Natural killer cell treated with Interleukin-12 subunit alpha and Interleukin-12 subunit beta and Interleukin-15 and Interleukin-18, amount 100 ng/mL, for 72 hours (primary cell): Measurements from ENCODE around the gene KCNT2. TPM values are rescaled to one million over a fixed set of nuclear protein-coding genes. Genes with fewer than 3 reads are reported as not detected.

Experiments
- ATAC-seq, 2 donors: fragments of 150-1000 bp; cut with Tn5 transposase in 1 of 2; sonication (Bioruptor Pico), chemical (Tn5 transposase) in 1 of 2; 2 replicates each; pipeline ENCODE4 v1.10.0; 2021
- DNase-seq: peaks from one replicate; pipeline ENCODE4 v3.0.0; 2022; ENCODE audit warnings: low spot score
- H3K27ac Mint-ChIP-seq, 2 donors: 1 replicate in 1 of 2; 2 replicates in 1 of 2; pipeline ENCODE4 v1.8.0; 2022; ENCODE audit warnings: mixed read lengths in 2 of 2, mild to moderate bottlenecking in 1 of 2, moderate library complexity in 1 of 2
- H3K27me3 Mint-ChIP-seq, 2 donors: 1 replicate in 1 of 2; 2 replicates in 1 of 2; pipeline ENCODE4 v1.8.0; 2022; ENCODE audit warnings: mixed read lengths in 2 of 2
- H3K36me3 Mint-ChIP-seq: one replicate; pipeline ENCODE4 v1.8.0; 2022; ENCODE audit warnings: mixed read lengths
- H3K4me1 Mint-ChIP-seq, 2 donors: 1 replicate in 1 of 2; 2 replicates in 1 of 2; pipeline ENCODE4 v1.8.0; 2022; ENCODE audit warnings: low read depth in 2 of 2, mixed read lengths in 2 of 2, mild to moderate bottlenecking in 1 of 2
- H3K4me3 Mint-ChIP-seq: one replicate; pipeline ENCODE4 v1.8.0; 2022; ENCODE audit warnings: mixed read lengths
- H3K9me3 Mint-ChIP-seq: 2 replicates; pipeline ENCODE4 v1.8.0; 2022; ENCODE audit warnings: mixed read lengths
- total RNA-seq, 2 donors: library from RNA; stranded (reverse); gene quantifications; one replicate each; pipeline ENCODE4 v1.2.3, GENCODE V29; 2022

The KCNT2 gene
- total RNA-seq, 2 donors from 2014 or later = not detected

- H3K9me3 Mint-ChIP-seq = peaks cover 2% of the 10 kb centered on the region
- H3K36me3 Mint-ChIP-seq = no peaks in the 10 kb centered on the region
- H3K4me3 Mint-ChIP-seq = no peak overlapping the region
- DNase-seq (no peak), ATAC-seq (no peak)
- H3K27me3 Mint-ChIP-seq = no peaks in the 10 kb centered on the region
- H3K4me1 Mint-ChIP-seq = no peaks in the 10 kb centered on the region
- H3K27ac Mint-ChIP-seq = no peak overlapping the region
Observed at GRCh38 chr1:196403803-196404690, 204.2 kb downstream of the KCNT2 start.

DNA sequence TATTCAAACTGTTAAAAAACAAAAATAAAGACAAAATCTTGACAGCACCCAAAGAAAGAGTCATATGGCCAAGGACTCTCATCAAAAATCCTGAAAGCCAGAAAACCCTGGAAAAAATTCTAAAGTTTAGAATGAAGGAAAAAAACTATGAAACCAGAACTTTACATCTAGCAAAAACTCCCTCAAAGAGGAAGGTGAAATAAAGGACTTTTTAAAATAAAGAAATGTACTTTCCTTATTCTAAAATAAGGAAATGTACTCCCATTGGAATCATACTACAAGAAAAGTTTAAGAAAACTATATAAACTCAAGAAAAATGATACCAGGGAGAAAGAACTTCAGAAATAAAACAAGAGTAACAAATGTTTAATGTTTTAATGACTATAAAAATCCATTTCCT, 206.3 kb downstream of the KCNT2 start:
- no peak for ATAC-seq
- H3K36me3 Mint-ChIP-seq = no peaks in the 10 kb centered on the region
- no peak for DNase-seq
- H3K4me1 Mint-ChIP-seq = no peaks in the 10 kb centered on the region
- H3K9me3 Mint-ChIP-seq = no peaks in the 10 kb centered on the region
- H3K27me3 Mint-ChIP-seq = no peaks in the 10 kb centered on the region
- H3K4me3 Mint-ChIP-seq = no peak overlapping the region
- H3K27ac Mint-ChIP-seq = no peak overlapping the region

GRCh38 chr1:196401452-196401833, 206.8 kb downstream of the KCNT2 start:
- H3K4me3 Mint-ChIP-seq = no peak overlapping the region
- H3K36me3 Mint-ChIP-seq = no peaks in the 10 kb centered on the region
- DNase-seq (no peak), ATAC-seq (no peak)
- H3K27me3 Mint-ChIP-seq = no peaks in the 10 kb centered on the region
- no peak overlapping the region for H3K27ac Mint-ChIP-seq
- H3K4me1 Mint-ChIP-seq = no peaks in the 10 kb centered on the region
- H3K9me3 Mint-ChIP-seq = no peaks in the 10 kb centered on the region

GRCh38 chr1:196400478-196401451, 207.5 kb downstream of the KCNT2 start:
- no peaks in the 10 kb centered on the region for H3K27me3 Mint-ChIP-seq
- H3K36me3 Mint-ChIP-seq = no peaks in the 10 kb centered on the region
- no peak overlapping the region for H3K4me3 Mint-ChIP-seq
- H3K27ac Mint-ChIP-seq = no peak overlapping the region
- ATAC-seq = no peak
- no peak for DNase-seq
- H3K9me3 Mint-ChIP-seq = no peaks in the 10 kb centered on the region
- no peaks in the 10 kb centered on the region for H3K4me1 Mint-ChIP-seq

GRCh38 chr1:196399713-196400112, 208.5 kb downstream of the KCNT2 start:
- DNase-seq = no peak
- no peaks in the 10 kb centered on the region for H3K9me3 Mint-ChIP-seq
- ATAC-seq = no peak
- no peak overlapping the region for H3K4me3 Mint-ChIP-seq
- no peaks in the 10 kb centered on the region for H3K36me3 Mint-ChIP-seq
- H3K27ac Mint-ChIP-seq = no peak overlapping the region
- H3K4me1 Mint-ChIP-seq = no peaks in the 10 kb centered on the region
- no peaks in the 10 kb centered on the region for H3K27me3 Mint-ChIP-seq

DNA sequence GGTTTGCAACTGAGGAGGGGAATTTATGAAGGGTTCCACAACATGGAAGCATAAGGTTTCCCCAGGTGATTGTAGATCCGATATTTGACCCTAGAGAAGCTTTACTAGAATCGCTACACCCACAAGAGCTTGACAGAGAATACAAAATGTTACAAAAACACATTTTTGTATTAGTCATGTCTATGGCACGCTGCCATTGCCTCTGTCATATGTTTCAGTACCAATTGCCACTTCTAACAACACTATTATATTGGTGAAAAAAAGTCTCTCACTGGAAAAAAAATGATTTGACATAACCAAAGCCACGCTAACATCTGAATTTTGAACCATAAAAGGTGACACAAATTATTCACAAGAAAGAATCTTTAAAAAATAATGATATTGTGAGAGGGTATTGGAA, 214.5 kb downstream of the KCNT2 start:
- H3K36me3 Mint-ChIP-seq = no peaks in the 10 kb centered on the region
- no peak for DNase-seq
- no peaks in the 10 kb centered on the region for H3K4me1 Mint-ChIP-seq
- H3K4me3 Mint-ChIP-seq = no peak overlapping the region
- ATAC-seq = no peak
- no peak overlapping the region for H3K27ac Mint-ChIP-seq
- H3K9me3 Mint-ChIP-seq = peaks cover 7% of the 10 kb centered on the region
- H3K27me3 Mint-ChIP-seq = no peaks in the 10 kb centered on the region

DNA sequence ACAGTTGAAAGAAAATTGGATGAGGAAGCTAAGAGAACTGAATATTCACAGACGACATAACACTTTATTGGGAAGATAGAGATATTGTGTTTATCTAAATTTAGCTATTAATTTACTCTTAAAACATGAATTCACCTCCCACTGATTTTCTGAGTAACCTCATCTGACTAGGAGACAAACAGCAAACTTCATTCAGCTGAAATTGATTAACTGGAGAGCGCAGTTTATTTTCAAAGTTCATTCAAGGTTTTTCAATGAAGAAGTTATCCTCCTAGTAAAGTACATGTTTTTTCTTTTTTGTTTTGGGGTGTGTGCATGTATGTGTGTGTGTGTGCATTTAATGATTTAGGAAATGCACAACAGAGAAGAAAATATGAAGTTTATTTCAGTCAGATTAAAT, 215.0 kb downstream of the KCNT2 start:
- Mint-ChIP-seq H3K27ac (no peak overlapping the region), H3K4me1 (no peaks in the 10 kb centered on the region), H3K4me3 (no peak overlapping the region), H3K9me3 (peaks cover 7% of the 10 kb centered on the region), H3K27me3 (no peaks in the 10 kb centered on the region), H3K36me3 (no peaks in the 10 kb centered on the region)
- ATAC-seq = no peak
- no peak for DNase-seq

DNA sequence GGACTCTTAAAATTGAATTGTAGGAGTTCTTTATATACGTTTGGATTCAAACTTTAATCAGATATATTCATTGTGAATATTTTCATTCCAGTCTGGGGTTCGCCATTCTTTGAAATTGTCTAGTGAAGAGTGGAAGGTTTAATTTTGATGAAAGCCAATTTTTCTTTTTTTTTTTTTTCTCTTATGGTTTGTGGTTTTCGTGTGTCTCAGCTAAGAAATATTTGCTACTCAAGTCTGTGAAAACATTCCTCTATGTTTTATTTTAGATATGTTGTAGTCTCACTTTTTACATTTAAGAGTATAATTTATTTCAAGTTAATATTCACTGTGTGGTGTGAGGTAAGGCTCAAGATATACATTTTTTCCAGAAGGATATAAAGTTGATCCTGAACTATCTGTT, 220.5 kb downstream of the KCNT2 start:
- H3K36me3 Mint-ChIP-seq = no peaks in the 10 kb centered on the region
- DNase-seq (no peak), ATAC-seq (no peak)
- H3K4me3 Mint-ChIP-seq = no peak overlapping the region
- no peaks in the 10 kb centered on the region for H3K9me3 Mint-ChIP-seq
- H3K4me1 Mint-ChIP-seq = no peaks in the 10 kb centered on the region
- H3K27me3 Mint-ChIP-seq = no peaks in the 10 kb centered on the region
- no peak overlapping the region for H3K27ac Mint-ChIP-seq

DNA sequence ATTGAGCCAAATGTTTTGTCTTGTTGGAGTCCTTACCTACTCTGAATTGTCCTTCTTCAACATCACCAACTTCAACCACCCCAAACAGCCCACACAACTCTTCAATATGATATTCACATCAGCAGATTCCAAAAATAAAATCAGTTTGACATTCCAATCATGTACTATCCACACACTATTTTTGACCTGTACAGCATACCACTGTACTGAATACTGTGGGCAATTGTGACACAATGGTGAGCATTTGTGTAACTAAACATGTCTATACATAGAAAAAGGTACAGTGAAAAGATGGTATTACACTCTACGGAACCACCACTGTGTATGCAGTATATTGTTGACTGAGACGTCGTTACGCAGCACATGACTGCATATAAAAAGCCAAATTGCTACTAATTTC, 223.1 kb downstream of the KCNT2 start:
- Mint-ChIP-seq H3K27ac (no peak overlapping the region), H3K4me3 (no peak overlapping the region), H3K9me3 (no peaks in the 10 kb centered on the region), H3K4me1 (no peaks in the 10 kb centered on the region), H3K36me3 (no peaks in the 10 kb centered on the region), H3K27me3 (no peaks in the 10 kb centered on the region)
- no peak for ATAC-seq
- DNase-seq = no peak

GRCh38 chr1:196382383-196382782, 225.9 kb downstream of the KCNT2 start:
- no peaks in the 10 kb centered on the region for H3K36me3 Mint-ChIP-seq

DNA sequence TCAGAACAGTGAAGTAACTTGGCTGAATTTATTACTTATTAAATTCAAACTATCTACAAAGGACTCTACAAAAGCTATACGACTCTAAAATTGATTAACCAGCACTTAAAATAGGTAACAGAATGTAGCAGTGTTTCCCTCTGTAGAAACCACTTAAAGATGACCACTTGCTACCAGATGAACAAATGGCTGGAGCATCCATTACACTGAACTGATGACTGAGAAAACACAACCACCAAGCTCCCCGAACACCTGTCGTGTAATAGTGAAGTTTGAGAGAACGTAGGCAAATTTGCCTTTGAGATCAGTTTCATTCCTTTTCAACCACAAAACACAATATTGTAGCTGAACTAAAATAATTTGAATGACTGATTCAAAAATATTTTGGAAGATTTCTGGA, 226.7 kb downstream of the KCNT2 start:
- Mint-ChIP-seq H3K36me3 (no peaks in the 10 kb centered on the region), H3K4me3 (no peak overlapping the region), H3K4me1 (no peaks in the 10 kb centered on the region), H3K27ac (no peak overlapping the region), H3K27me3 (no peaks in the 10 kb centered on the region), H3K9me3 (peaks cover 6% of the 10 kb centered on the region)
- no peak for DNase-seq
- no peak for ATAC-seq

More at GRCh38 chr1:196382383-196382782, 225.9 kb downstream of the KCNT2 start:
- DNase-seq (no peak), ATAC-seq (no peak)
- Mint-ChIP-seq H3K4me1 (no peaks in the 10 kb centered on the region), H3K27me3 (no peaks in the 10 kb centered on the region), H3K27ac (no peak overlapping the region), H3K4me3 (no peak overlapping the region), H3K9me3 (peaks cover 3% of the 10 kb centered on the region)

DNA sequence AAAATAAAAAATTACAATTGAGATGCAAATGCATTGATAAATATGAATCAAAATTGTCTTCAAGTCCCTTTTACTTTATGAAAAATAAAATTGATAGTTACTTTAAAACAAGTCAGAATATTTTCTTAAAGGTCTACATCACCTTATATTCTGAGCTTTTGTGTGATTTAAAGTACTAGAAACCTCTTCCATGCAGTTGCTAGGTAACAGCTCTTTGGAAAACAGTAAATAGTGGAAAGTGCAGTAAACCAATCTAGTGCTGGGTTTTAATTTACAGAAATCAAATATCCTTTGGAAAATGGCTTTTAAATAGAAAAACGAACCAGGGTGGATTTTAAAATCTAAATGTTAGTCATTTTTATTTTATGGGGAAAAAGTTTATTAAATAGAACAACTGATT, 227.9 kb downstream of the KCNT2 start:
- ATAC-seq = no peak
- DNase-seq = no peak
- Mint-ChIP-seq H3K4me1 (no peaks in the 10 kb centered on the region), H3K27ac (no peak overlapping the region), H3K27me3 (no peaks in the 10 kb centered on the region), H3K36me3 (no peaks in the 10 kb centered on the region), H3K4me3 (no peak overlapping the region), H3K9me3 (peaks cover 6% of the 10 kb centered on the region)

DNA sequence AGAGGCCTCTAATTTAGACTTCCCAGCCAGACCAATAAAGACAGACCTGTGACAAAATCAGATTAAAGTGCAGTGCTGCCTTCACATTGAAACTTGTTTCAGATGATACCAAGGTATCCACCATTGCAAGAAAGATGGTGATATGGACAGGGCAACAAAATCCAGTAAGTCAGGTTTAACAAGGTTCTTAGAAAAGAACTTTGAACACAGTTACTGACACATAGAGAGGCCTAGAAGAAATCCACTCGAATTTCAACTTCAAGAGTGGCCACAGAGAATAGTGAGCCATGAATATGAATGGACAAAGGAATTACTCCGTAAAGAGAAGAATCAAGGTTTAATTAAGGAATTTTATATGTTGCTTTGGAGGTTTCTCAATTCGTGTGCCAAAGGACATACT, 230.4 kb downstream of the KCNT2 start:
- Mint-ChIP-seq H3K27ac (no peak overlapping the region), H3K9me3 (peaks cover 6% of the 10 kb centered on the region), H3K36me3 (no peaks in the 10 kb centered on the region), H3K27me3 (no peaks in the 10 kb centered on the region), H3K4me3 (no peak overlapping the region), H3K4me1 (no peaks in the 10 kb centered on the region)
- no peak for ATAC-seq
- DNase-seq = no peak
